Glomerular visceral epithelial cell (primary cell): Measurements from ENCODE around the gene ARFRP1.

Experiments
- DNase-seq: peaks from one replicate; pipeline ENCODE4 v3.0.0-alpha.2; 2016; ENCODE audit errors: extremely low spot score

ARFRP1 gene

DNA sequence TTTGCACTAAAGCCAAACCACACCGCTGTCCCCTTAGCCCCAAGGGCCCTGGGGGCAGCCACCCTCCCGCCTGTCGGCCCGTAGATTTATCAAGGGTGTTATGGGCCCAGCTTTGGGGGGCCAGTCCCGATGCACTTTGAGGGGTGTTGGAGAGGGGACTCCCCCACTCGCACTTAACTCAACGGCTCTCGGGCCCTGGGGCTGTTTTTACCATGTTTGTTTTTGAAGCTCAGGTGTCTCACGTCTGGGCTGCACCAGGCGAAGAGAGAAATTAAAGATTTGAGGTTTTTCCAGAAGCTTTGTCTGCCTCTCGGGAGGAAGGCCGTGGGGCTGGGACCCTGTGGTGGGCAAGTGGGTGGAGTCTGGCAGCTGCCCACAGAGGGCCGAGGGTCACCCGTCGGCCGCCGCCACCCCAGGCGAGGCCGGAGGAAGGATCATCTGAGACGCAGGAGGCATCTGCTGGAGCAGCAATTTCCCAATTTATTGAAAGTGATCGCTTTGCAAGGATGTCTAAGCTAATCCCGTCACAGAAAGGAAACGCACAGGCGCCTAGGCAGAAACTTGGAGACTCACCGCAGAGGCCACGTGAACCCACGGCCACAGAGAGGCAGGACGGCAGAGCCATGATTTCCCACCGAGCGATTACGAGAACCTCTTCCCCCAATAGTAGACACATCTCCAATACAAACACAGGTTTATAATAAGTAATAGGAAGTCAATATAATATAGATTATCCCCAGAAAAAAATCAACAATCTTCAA is 35.6 kb upstream of the ARFRP1 start:
- no peak for DNase-seq

DNA sequence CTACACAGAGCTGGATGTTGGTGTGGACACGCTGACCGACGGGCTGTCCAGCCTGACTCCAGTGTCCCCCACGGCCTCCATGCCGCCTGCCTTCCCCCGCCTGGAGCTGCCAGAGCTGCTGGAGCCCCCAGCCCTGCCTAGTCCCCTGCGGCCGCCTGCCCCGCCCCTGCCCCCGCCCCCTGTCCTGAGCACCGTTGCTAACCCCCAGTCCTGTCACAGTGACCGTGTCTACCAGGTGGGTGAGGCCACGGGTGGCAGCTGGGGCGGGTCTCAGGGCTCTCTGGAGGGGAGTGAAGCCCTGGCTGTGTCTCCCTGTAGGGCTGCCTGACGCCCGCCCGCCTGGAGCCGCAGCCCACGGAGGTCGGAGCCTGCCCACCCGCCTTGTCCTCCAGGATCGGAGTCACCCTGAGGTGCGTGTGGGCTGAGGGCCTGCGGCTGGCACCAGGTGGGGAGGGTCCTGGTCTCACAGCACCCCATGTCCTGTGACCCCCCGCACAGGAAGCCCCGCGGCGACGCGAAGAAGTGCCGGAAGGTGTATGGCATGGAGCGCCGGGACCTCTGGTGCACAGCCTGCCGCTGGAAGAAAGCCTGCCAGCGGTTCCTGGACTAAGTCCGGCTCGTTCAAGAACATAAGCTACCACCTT is 34.7 kb upstream of the ARFRP1 start:
- DNase-seq = no peak

DNA sequence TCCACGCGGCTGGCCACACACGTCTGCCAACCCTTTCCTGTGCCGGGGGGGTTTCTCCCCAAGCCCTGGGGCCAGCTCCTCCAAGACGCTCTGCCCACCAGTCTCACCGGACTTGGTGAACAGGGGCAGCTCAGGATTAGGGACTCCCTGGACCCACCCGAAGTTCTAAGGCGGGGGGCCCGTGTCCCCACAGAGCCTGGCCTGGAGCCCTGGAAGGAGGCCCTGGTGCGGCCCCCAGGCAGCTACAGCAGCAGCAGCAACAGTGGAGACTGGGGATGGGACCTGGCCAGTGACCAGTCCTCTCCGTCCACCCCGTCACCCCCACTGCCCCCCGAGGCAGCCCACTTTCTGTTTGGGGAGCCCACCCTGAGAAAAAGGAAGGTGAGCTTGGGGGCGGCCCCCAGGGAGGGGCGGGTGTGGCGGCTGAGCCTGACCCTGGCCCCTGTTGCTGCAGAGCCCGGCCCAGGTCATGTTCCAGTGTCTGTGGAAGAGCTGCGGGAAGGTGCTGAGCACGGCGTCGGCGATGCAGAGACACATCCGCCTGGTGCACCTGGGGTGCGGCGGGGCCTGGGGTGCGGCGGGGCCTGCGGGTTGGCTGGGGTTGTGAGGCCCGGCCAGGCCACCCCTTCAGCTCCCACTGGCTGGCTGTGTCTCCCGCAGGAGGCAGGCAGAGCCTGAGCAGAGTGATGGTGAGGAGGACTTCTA is 34.1 kb upstream of the ARFRP1 start:
- DNase-seq = no peak

DNA sequence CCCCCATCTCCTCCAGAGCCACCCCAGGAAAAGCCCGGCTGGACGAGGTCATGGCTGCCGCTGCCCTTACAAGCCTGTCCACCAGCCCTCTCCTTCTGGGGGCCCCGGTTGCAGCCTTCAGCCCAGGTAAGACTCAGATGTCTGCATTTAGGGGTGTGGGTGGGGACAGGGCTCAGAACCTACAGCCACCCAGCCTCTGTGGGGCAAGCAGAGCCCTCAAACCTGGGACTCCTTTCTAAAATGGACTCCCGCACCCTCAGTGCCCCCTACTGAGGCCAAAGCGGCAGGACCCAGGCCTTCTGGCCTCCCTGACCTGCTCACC is 33.5 kb upstream of the ARFRP1 start:
- no peak for DNase-seq

DNA sequence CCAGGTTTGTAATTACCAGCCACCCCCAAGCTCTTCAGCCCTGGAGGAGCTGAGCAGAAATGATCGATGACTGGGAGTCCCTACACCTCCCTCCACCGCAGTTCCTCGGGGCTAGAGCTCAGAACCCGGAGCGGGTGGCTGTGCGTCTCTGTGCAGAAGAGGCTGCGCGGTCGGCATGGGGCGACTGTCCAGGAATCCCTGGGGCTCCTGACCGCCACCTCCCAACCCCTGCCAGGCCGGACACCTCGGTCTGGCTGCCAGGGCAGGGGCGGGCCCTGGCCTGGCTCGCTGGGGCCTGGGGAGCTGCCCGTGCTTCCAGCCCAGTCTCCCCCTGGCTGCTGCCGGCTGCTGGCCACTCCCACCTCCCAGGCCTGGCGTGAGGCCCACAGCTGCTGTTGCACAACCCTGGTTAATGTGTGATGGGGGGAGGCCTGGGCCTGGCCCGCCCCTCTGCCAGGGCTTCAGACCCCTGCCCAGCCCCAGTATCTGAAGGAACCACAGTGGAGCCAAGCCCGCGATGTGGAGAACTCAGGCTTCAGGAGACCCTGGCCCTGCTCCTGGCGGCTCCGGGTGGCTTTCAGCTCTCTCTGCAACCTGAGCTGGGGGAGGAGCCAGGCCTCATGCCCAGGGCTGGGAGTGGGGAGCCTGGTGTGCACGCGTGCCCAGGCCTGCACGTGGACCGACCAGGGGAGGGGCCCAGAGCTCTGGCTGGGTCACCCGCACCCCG is 33.0 kb upstream of the ARFRP1 start:
- DNase-seq = peak; percentile 96

DNA sequence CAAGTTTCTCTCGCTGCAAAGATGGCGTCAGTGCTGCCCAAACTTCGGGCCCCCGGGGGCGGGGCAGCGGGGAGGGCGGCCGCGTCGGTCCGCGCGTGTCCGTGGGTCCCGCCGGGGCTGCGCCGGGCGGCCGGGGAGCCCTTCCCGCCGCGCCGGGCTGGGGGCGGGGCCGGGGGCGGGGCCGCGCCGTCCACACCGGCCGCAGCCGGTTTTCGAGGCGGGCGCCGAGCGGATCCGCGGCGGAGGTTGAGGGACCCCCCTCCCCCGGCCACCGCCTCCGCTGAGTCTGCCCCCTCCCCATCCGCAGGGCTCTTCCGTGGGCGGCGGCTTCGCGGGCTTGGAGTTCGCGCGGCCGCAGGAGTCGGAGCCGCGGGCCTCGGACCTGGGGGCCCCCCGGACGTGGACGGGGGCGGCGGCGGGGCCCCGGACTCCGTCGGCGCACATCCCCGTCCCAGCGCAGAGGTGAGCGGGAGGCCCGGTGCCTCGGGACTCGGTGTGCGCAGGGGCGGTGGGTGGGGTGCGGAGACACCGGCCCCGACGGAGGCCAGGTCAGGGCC is 32.4 kb upstream of the ARFRP1 start:
- peak; percentile 61 for DNase-seq

DNA sequence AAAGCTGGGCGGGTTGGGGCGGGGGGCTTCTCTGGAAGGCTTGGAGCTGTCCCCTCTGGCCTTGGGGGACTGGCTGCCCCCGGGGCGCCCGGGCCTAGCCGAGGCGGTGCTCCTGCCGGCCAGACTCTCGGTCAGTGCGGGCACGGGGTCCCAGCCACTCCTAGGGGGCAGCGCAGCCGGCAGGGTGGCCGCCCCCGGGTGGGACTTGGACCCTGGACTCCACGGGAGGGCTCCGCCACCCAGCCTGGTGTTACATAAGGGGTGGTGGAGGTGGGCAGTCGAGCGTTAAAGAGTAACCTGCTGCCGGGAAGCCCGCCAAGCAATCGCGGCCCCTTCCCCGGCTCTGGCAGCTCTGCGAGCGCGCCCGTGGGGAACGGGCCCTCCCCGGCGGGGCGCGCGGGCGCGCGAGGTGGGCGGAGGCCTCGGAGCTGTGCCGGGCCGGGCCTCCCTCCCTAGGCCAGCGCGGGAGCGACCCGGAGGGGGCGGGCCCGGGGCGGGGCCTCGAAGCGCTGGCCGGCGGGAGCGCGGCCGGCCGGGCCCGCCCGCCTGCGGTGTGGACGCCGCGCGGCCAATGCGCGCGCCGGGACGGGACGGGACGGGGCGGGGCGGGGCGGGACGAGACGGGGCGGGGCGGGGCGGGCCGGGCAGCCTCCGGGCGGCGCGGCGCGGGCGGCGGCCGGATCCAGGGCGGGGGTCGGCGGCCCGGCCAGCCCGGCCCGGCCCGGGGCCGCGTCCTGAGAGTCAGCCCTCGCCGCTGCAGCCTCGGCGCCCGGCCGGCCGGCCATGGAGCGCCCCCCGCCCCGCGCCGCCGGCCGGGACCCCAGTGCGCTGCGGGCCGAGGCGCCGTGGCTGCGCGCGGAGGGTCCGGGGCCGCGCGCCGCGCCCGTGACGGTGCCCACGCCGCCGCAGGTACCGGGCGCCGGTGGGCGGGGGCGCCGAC is 31.6 kb upstream of the ARFRP1 start, which contains the start of gene SLC2A4RG:
SLC2A4RG (plus strand) TSS at position 647 of the 940 bp plus-strand sequence; CDS start at position 784, 137 bp downstream.
- DNase-seq = peak; percentile 90

DNA sequence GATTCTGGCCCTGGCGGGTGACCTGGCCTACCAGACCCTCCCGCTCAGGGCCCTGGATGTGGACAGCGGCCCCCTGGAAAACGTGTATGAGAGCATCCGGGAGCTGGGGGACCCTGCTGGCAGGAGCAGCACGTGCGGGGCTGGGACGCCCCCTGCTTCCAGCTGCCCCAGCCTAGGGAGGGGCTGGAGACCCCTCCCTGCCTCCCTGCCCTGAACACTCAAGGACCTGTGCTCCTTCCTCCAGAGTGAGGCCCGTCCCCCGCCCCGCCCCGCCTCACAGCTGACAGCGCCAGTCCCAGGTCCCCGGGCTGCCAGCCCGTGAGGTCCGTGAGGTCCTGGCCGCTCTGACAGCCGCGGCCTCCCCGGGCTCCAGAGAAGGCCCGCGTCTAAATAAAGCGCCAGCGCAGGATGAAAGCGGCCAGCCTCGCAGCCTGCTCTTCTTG is 30.9 kb upstream of the ARFRP1 start:
- peak; percentile 1 for DNase-seq

DNA sequence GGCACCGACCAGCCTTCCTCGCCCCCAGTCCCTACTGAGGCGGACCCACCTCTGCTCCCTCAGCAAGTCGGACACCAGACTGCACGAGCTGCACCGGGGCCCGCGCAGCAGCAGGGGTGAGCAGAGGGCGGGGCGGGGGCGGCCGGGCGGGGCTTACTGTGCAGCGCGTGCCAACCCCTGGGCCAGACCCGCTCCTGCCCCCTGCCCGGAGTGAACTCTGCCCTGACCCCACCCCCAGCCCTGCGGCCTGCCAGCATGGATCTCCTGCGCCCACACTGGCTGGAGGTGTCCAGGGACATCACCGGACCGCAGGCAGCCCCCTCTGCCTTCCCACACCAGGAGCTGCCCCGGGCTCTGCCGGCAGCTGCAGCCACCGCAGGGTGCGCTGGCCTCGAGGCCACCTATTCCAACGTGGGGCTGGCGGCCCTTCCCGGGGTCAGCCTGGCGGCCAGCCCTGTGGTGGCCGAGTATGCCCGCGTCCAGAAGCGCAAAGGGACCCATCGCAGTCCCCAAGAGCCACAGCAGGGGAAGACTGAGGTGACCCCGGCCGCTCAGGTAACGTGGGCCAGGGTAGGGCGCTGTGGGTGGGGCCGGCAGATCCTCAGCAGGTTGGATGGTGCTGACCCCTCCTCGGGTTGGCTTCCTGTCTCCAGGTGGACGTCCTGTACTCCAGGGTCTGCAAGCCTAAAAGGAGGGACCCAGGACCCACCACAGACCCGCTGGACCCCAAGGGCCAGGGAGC is 30.3 kb upstream of the ARFRP1 start:
- DNase-seq = no peak

DNA sequence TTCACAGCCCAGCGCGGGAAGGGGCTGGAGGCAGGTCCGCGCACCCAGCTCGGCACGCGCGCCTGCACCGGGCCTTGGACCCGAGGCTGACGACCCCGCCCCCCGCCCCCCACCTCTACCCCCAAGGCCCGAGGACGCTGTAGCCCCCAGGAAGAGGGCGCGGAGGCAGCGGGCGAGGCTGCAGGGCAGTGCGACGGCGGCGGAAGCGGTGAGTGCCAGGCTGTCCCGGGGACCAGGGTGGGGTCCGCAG is 29.8 kb upstream of the ARFRP1 start:
- DNase-seq = no peak

DNA sequence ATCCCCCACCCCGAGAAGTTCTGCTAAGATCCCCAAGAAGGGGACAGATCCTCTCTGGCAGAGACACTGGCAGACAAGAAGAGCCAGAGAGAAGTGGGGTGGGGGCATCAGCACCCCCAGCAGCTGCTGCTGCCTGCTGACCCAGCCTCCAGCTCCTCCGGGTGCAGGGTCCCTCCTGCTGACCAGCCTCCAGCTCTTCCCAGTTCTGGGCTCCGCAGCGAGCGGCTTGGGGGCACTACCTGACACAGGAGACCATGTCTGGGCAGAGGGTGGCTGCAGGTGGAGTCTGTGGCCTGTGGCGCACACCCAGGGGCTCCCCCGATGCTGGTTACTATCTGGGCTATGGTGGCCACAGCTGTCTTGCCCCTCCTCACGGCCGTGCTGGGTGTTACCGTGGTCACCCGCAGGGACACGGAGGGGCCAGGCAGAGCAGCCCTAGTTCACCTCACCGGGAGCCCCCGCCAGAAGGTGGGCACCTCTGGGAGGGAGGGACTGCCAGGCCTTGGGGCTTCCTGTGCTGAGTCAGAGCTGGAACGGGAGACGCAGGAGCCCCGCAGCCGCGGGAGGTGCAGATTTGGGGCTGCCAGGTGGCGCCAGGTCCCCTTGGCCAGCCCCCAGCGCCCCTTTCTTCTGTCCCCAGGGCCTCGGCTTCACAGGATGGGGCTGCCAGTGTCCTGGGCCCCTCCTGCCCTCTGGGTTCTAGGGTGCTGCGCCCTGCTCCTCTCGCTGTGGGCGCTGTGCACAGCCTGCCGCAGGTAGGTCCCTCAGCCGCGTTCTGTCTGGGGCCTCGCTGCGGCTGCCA is 29.3 kb upstream of the ARFRP1 start:
- no peak for DNase-seq

DNA sequence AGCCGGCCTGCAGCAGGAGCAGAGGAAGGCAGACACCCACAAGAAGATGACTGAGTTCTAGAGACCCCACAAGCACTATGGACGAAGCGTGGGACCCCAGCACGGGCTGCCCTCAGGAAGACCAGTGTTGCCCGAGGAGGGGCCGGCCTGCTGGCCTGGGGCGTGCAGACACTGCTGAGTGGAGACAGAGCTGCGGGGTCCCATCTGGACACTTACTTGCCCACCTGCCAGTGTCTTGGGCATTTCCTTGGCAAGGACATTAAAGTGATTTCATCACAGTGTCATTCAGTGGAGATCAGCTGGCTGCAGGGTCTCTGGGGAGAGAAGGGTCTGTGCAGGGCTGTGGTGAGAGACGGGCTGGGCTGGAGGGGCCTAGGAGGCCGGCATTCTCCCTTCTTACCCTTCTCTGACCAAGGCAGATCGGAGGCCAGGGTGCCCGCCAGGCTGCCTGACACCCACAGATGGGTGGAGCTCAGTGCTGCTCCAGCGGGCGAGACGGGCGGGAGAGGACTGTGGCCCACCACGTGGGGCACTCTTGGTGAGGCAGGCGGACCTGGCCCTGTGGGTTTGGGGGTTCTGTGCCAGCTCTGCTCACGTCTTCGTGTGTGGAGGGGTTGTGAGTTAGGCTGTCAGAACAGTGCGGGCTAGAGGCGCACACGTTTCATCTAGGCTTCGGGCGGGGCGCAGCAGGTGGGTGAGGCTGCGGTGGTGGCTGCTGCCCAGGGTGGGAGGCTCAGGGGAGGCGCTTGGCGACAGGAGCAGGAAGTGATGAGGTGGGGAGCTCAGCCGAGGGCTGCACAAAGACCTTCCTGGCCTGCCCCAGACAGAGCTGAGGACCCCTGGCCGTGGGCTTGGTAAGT is 28.3 kb upstream of the ARFRP1 start, which contains the start of gene LIME1:
LIME1 (plus strand) TSS at position 806 of the 860 bp plus-strand sequence. CDS start 886 bp downstream, outside the sequence.
- no peak for DNase-seq

DNA sequence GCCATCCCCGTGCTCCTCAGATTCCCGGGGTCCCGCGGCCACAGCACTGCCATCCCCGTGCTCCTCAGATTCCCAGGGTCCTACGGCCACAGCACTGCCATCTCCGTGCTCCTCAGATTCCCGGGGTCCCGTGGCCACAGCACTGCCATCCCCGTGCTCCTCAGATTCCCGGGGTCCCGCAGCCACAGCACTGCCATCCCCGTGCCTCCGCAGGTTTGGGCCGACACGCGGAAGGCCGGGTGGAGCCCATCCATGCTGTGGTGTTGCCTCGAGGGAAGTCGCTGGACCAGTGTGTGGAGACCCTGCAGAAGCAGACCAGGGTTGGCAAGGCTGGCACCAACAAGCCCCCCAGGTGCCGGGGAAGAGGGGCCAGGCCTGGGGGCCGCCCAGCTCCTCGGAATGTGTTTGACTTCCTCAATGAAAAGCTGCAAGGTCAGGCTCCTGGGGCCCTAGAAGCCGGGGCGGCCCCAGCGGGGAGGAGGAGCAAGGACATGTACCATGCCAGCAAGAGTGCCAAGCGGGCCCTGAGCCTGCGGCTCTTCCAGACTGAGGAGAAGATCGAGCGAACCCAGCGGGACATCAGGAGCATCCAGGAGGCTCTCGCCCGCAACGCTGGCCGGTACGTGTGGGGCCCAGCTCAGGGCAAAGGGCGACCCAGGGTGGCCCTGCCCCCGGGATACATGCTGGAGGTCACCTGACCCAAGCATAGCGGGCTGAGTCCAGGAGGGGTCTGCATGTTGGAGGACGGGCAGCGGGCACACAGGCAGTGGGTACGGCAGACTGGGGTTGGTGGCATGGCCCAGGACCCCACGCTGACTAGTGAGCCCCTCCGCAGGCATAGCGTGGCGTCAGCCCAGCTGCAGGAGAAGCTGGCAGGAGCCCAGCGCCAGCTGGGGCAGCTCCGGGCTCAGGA is 27.4 kb upstream of the ARFRP1 start:
- no peak for DNase-seq

DNA sequence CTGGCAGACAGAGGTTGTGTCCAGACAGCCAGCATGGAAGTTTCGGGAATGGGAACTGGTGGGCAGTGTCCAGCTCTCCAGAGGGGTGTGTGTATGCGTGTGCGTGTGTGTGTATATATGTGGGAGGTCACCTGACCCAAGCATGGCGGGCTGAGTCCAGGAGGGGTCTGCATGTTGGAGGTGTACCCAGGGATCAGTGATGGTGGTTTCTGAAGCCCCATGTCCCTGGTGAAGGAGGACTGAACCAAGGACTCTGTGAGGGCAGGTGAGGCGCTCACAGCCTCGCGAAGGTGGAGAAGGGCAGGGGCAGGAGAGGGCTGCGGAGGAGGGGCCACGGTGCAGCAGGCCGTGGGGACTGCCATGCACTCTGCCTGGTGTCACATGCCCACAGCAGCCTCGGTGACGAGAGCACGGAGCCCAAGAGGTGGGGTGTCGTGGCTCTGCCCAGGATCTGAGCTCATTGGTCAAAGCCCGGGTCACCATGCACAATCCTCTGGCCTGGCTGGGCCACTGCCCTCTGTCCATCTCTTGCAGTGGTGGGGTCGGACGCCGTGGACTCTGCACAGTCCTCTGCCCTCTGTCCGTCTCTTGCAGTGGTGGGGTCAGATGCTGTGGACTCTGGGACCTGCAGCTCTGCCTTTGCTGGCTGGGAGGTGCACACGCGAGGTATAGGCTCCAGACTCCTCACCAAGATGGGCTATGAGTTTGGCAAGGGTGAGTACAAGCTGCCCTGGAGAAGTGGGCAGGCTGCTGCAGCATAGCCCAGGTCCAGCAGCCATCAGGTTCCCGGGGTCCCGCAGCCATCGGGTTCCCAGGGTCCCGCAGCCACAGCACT is 26.6 kb upstream of the ARFRP1 start:
- DNase-seq = no peak

DNA sequence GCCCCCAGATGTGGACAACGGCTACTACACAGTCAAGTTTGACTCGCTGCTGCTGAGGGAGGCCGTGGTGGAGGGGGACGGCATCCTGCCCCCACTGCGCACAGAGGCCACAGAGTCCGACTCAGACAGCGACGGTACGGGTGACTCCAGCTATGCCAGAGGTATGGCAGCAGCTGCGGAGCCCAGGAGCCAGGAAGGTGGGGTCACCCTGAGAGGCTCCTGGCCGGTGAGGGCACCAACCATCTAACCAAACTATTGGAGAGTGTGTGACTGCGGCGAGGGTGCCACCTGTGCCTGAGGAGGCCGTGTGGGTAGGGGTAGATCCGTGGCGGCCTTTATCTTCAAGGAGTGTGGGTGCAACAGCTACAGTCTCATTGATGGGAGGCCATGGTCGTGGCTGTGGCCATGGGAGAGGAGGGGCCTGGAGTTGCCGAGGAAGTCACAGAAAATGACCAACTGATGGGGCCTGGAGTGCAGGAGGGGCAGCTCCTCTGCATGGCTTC is 25.9 kb upstream of the ARFRP1 start:
- no peak for DNase-seq

DNA sequence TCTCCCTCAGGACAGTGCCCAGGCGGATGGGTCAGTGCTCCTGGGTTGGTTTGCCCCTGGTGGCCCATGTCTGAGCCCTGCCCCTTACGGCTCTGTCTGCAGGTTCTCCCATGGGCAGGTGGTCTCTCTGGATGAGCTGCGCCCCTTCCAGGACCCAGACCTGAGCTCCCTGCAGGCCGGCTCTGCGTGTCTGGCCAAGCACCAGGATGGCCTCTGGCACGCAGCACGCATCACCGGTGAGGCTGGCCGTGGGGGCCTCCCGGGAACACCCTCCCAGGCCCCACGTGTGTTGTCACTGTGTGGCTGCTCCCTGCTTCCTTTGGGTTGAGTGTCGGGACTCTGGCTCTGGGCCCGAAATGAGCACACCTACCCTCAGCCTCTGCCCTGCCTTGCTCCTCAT is 25.3 kb upstream of the ARFRP1 start:
- no peak for DNase-seq
